Suprapubic skin (tissue), 4 donors: ENCODE results near the gene HOXA4.

Experiments
- CTCF ChIP-seq, 2 donors: fragments of 200-600 bp in 1 of 2; fragments of 450-650 bp in 1 of 2; sonication (generic) in 1 of 2; IDR thresholded peaks; one replicate each; pipeline ENCODE4 v1.5.1; 2016 to 2019; ENCODE audit warnings: antibody characterized with exemption in 2 of 2, mild to moderate bottlenecking in 1 of 2, moderate library complexity in 1 of 2
- EP300 ChIP-seq: sonication (generic); formaldehyde crosslinking; IDR thresholded peaks from one replicate; pipeline ENCODE4 v1.6.1; 2017; ENCODE audit warnings: antibody characterized with exemption
- POLR2A ChIP-seq, 2 donors: fragments of 450-650 bp; IDR thresholded peaks; one replicate each; pipeline ENCODE4 v1.6.1; 2017; ENCODE audit warnings: antibody characterized with exemption in 2 of 2, mild to moderate bottlenecking in 2 of 2, moderate library complexity in 2 of 2
- POLR2AphosphoS5 ChIP-seq, 3 donors: sonication (generic); formaldehyde crosslinking; IDR thresholded peaks; one replicate each; pipeline ENCODE4 v1.6.1; 2017; ENCODE audit warnings: antibody characterized with exemption in 3 of 3

DNA sequence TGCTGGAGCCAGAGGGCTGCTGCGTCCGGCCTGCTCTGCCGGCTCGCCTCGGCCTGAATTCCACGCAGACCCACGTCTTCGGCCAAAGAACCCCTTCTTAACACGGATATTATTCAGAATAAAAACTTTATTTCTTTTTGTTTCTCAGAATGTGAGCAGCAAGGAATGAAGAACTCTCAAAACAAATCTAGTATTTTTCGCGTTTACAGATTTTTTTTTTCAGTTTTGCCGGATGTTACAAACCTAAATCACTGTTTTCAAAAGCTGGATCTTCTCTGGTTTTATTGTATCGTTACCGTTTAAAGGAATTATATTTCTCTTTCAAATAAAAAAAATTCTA lies 23.7 kb downstream of the HOXA4 start:
- no peak for TF ChIP-seq CTCF (IDR thresholded peaks at IDR 0.05)
- TF ChIP-seq POLR2A (IDR thresholded peaks at IDR 0.05), result no peak
- TF ChIP-seq EP300, result no peak
- no peak for TF ChIP-seq POLR2AphosphoS5 (IDR thresholded peaks at IDR 0.05)
